Stimulated activated CD8-positive, alpha-beta memory T cell treated with anti-CD3 and anti-CD28 coated beads, Interleukin-7, amount 100 ng/mL, for 24 hours (primary cell): ENCODE results near the gene CNTFR.

Source experiments
- DNase-seq: peaks from one replicate; pipeline ENCODE4 v3.0.0-alpha.2; 2020; ENCODE audit warnings: low read depth

Gene CNTFR

DNA sequence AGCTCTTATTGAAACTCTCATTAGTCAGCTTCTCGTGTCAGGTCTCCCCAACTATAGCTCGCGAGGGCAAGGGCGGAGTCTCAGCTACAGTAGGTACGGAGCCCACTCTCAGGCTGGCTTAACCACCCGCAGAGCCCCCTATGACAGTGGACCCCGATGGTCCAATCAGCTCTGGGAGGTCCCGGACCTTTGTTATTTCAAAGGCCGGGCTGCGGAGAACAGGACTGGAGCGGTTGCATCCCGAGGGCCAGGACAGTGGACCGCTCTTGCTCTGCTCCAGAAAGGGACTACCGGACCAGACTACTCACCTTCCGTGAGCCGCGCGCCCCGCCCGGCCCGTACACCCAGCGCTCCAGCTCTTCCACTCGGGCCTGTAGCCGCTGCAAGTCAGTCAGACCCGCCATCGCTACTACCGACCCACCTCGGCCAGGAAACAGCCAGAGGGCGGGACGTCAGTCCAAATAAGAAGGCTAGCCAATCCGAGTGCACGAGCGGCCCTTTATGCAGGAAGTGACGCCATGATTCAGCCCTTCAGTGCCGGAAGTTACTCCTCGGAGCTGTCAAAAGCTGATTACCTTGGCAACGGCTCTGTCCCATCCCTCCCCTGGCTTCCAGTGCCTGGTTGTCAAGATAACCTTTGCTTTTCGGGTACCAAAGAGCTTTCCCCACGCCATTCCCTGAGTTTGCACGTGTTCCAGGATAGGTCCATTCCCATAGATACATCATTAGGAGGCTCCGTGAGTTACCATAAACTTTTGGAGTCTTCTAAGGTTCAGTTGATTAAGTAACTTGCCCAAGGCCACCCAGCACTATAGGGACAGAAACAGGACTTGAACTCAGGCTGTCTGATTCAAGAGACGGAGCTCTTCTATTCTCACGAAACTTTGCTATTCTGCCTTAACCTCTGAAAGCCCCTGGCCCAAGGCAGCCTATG lies 30.8 kb upstream of the CNTFR start, which contains the start of gene DCTN3:
DCTN3 (minus strand) TSS at position 435 of the 934 bp plus-strand sequence; CDS start at position 404, 31 bp downstream.
- DNase-seq = peak; percentile 74

DNA sequence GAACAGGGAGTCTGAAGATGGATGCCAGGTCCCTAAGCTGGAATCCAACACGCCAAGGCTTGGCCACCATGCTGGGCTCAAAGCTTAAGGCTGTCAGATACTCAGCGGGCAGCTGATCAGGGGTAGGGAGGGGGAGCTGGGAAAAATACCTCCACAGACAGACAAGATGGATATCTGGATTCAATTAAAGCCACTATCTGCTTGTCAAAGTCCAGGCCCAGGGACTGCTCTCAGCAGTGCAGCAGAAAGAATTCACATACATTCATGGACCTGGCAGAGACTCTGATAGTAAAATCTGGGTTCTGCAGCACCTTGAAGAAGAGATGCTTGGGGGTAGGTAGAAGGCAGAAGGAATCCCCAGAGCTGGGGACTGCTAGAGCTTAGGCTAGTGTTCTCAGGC lies 25.6 kb upstream of the CNTFR start:
- no peak for DNase-seq

- DNase-seq = peak; percentile 40
Measured at GRCh38 chr9:34612788-34613390, 23.4 kb upstream of the CNTFR start.

DNA sequence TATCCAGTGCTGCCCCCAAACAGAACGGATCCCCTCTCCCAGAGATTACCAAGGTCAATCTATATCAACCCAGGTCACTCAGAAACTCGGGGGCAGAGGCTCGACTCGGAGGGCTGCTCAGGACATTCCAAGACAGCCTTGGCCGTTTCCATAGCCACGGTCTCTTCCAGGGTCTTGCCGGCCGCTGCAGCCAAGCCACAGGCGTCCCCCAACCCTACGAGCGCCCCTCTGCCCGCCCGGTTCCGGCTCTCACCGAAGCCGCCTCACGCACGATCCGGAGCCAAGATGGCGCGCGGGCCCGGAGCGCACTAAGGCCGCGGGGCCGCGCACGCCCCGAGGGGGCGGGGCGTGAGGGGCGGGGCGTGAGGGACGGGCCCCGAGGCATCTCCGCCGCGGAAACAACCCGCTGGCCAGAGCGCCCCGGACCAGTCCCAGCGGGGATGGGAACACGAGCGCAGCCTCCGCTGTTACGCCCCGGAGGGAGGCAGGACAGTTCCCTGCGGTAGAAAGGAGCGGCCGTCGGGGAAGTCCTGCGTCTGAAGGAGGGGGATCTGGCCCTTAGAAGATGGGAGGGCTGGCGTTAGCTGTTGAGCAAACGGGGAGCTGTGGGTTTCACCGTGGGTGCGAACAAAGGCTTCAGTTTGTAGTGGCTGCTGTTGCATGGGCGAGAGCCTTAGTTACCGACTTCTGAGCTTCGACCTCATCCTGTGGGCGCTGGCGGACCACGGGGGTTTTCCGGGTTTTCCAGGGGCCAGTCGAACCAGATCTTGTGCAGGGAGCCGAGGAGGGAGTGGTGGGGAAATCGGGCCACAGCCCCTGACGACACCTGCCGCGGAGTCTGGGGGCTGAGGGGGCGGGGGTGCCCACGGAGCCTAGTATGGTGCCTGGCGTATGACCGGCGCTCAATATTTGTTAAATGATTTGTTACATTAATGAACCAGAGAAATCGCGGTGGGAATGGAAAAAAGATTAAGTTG lies 22.6 kb upstream of the CNTFR start, which contains the start of gene RPP25L:
RPP25L (minus strand) TSS at position 287 of the 977 bp plus-strand sequence. CDS start 801 bp downstream, outside the sequence.
- peak; percentile 72 for DNase-seq

DNA sequence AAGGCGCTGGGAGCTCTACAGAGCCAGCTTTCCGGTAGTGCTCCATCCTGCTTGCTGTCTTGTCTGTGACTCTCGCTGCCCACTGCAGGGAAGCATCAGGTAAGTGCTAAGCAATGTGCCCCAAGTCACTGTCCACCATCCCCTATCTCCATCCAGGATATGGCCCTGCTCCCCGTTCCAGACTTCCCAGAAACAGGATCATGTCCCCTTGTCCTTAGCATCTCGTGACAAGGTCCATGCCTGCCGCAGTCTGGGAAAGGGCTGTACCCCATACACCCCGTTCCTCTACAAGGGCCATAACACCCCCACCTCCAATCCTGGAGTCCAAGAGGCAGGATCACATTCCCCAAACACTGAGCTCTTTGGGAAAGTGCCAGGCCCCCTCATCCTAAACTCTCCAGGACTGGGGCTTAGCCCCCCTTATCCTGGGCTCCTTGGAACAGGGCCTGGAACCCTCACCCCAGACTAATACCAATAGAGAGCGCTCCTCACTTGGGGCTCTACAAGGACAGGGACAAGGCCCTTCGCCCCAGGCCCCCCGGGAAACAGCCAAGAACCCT lies 21.8 kb upstream of the CNTFR start:
- no peak for DNase-seq

DNA sequence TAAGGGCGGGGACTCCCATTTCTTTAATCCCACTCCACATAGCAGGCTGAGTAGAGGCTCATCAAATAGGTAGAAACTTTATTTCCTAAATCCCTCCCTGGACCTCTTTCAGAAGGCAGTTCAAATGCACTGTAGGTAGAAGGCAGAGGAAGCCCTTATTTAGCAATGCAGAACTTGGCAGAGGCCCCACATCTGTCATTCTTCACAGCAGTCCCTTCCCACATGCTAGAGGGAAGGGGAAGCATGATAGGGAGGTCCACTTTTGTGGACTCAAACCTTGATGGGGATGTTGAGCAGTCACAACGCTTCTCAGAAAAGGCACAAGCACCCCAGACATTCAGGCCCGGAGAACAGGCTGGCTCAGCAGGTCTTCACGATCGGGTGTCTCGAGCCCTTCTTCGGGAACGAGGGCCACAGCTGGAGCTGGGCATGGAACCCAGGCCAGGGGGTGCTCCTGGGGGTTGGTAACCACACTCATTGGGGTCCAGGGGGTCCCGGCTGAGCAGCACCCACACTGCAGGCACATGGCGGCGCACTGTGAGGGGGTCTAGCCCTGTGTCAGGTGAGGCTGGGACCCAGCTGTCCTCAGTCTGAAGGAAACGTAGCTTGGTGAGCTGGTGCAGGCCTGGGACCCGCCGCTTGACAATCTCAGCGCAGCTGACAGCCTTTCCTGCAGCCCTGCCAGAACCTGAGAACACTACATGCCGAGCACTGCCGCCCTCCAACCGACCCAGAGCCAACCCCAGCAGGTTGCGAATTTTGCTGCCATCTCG lies 21.1 kb upstream of the CNTFR start:
- no peak for DNase-seq

DNA sequence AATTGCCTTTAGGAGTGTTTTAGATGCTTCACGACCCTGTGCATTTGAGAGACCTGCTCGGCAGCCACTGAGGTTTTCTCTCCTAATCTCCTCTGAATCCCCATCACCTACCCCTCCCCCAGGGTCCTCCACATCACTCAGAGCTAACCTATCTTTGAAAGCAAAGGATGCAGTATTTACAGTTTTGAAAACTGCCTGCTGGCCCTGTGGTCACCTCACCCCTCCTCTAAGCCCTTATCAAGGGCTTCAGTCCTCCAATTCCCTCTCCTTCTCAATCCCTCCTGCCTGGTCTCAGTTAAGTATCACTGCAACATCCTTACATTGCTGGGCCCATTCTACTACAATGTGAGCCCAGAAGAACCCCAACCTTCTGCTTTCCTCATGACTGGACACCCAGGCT lies 17.8 kb upstream of the CNTFR start:
- no peak for DNase-seq

DNA sequence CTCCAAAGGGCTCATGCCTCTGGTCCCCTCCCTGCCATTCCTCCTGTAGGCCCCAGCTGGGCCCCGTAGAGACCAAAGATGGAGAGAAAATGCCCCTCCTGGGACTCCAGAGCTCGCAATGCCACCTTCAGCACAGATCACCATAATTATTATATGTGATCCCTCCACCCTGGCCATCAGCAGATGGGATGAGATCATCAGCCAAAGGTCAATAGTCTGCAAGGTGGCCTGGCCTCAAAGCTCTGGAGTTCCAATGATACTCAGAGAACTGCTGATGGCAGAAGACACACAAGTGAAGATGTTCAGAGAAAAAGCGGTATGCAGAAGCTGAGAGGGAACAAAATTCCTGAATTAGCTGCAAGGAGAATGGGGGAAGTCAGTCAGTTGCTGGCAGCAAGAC lies 17.4 kb upstream of the CNTFR start:
- no peak for DNase-seq

- DNase-seq = no peak
Measured at GRCh38 chr9:34606190-34606589, 16.7 kb upstream of the CNTFR start.

DNA sequence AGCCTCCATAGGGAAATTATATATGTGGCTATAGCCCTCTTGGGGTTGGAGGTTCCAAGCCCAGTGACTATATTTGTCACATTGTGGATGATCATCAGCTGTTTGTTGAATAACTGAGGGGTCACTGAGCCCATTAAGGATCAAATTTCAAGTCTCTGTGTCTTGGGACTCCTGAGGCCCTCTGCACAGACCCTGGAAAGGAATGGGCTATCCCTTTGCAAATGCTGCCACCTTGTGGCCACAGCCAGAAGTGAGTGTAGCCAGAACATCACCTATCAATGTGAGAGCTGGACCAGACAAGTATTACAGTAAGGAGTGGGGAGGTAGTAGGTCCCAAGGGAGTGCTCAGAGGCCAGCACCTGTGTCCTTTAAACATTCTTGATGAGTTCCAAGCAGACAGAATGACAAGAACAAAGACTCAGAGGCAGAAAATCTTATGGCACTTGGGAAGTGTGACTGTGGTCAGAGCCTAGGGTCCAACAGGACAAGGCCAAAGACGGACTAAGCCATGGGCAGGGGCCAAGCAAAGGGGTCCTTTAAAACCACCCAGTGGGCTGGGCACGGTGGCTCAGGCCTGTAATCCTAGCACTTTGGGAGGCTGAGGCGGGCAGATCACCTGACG lies 14.2 kb upstream of the CNTFR start:
- peak; percentile 71 for DNase-seq

DNA sequence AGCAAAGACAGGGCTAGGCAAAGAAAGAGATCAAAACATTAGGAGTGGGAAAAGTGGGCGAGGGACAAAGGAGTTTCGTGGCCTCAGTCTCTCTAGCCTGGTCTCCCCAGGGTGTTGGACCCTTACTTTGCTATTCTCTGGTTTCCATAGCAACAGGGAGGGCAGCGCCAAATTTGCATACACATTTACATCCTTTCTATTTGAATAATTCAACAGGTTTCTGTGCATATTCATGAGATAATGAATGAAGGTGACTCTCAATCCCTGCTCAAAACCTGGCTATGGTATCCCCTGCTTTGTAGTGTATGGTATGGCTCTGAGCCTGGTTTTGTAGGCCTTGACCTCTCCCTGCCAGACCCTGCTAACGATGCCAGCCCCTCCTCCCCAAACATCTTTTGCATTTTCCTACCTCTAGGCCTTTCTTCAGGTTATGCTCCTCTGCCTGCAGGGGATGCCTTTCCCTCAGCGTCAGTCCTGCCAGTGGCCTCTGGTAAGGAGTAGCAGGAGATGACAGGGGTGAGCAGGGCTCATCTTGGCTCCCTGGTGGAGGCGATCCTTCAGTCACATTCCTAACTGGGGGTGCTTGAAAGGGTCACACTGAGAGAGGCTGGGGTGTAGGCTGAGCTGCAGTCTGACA lies 12.5 kb upstream of the CNTFR start:
- DNase-seq = no peak

- DNase-seq = no peak
Measured at GRCh38 chr9:34600908-34601307, 11.4 kb upstream of the CNTFR start.

- DNase-seq = no peak
Measured at GRCh38 chr9:34599546-34599945, 10.0 kb upstream of the CNTFR start.

- DNase-seq = no peak
Measured at GRCh38 chr9:34594177-34594576, 4.7 kb upstream of the CNTFR start.

- DNase-seq = no peak
Measured at GRCh38 chr9:34592895-34593601, 3.5 kb upstream of the CNTFR start.

GRCh38 chr9:34591917-34592866 lies 2.7 kb upstream of the CNTFR start:
- no peak for DNase-seq

DNA sequence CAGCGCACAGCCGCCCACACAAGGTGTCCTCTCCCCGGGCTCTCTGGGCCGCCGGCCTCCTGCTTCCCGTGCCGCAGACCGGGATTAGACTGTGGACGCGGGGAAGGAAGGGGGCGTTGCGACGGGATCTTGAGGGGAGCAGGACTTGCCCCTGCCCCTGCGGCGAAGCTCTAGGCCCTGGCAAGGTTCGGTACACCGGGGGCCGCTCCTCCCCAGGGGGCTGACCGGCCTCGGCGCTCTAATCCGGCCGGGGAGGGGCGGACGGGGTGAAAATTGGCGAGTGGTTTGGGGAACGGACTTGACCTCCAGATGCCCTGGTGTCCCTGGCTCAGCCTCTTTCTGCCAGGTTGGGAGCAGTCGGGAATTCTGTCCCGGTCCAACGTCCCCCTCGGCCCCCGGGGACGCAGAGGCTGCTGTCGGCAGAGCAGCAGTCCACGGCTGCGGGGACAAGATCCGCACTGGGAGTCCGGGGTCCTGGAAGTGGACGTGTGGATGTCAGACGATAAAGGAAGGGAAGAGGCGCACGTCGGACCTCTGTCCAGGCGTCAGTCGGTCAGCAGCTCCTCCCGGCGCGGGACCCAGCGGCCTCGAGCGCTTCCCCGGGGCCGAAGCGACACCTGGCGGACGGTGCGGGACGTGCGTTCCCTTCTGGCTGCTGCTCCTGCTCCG lies 1.9 kb upstream of the CNTFR start:
- peak; percentile 72 for DNase-seq
